ENCODE measurements around the gene NBEA.

The NBEA gene

GRCh38 chr13:35208587-35208986, 266.5 kb downstream of the NBEA start:
- in situ Hi-C loops (cut with HindIII; ENCODE audit: low sequenced_read_pairs) = no loop called here
- no peak for TF ChIP-seq CTCF (IDR thresholded peaks at IDR 0.05; ENCODE audit: low read depth, low read length, missing control alignments)
- H3K4me3 ChIP-seq (ENCODE audit: low read depth, low read length) = no peak overlapping the region
- DNase-seq (ENCODE audit: low read depth) = no peak

- in situ Hi-C loops (cut with HindIII; ENCODE audit: low sequenced_read_pairs) = no loop called here
- H3K4me3 ChIP-seq (ENCODE audit: low read depth, low read length) = no peak overlapping the region
- DNase-seq (ENCODE audit: low read depth) = no peak
- no peak for TF ChIP-seq CTCF (IDR thresholded peaks at IDR 0.05; ENCODE audit: low read depth, low read length, missing control alignments)
Measured at GRCh38 chr13:35210261-35210660, 268.2 kb downstream of the NBEA start.

DNA sequence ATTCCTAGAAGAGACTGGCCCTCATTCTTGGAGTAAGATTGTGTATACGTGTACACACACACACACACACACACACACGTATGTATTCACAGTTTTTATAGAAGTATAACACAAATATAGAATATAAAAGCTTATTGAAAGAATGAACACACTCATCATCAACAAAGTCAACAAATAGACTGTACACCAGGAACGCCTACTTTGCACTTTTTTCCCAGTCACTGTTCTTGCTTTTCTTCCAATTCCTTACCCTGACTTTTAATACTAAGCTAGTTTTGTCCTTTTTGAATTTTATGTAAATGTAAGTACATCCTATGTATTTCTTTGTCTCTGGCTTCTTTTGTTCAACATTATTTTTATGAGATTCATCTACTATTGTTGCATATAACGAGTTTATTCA, 269.9 kb downstream of the NBEA start:
- TF ChIP-seq CTCF (IDR thresholded peaks at IDR 0.05; ENCODE audit: low read depth, low read length, missing control alignments) = no peak
- no peak for DNase-seq (ENCODE audit: low read depth)
- H3K4me3 ChIP-seq (ENCODE audit: low read depth, low read length) = no peak overlapping the region
- in situ Hi-C loops (cut with HindIII; ENCODE audit: low sequenced_read_pairs) = no loop called here

- in situ Hi-C loops (cut with HindIII; ENCODE audit: low sequenced_read_pairs) = no loop called here
- no peak for TF ChIP-seq CTCF (IDR thresholded peaks at IDR 0.05; ENCODE audit: low read depth, low read length, missing control alignments)
- H3K4me3 ChIP-seq (ENCODE audit: low read depth, low read length) = no peak overlapping the region
- DNase-seq (ENCODE audit: low read depth) = no peak
Measured at GRCh38 chr13:35213911-35214310, 271.8 kb downstream of the NBEA start.

GRCh38 chr13:35216131-35216530, 274.1 kb downstream of the NBEA start:
- no peak for TF ChIP-seq CTCF (IDR thresholded peaks at IDR 0.05; ENCODE audit: low read depth, low read length, missing control alignments)
- no peak for DNase-seq (ENCODE audit: low read depth)
- no peak overlapping the region for H3K4me3 ChIP-seq (ENCODE audit: low read depth, low read length)
- in situ Hi-C loops (cut with HindIII; ENCODE audit: low sequenced_read_pairs) = no loop called here

GRCh38 chr13:35219021-35219420, 277.0 kb downstream of the NBEA start:
- DNase-seq (ENCODE audit: low read depth) = no peak
- H3K4me3 ChIP-seq (ENCODE audit: low read depth, low read length) = no peak overlapping the region
- no peak for TF ChIP-seq CTCF (IDR thresholded peaks at IDR 0.05; ENCODE audit: low read depth, low read length, missing control alignments)
- in situ Hi-C loops (cut with HindIII; ENCODE audit: low sequenced_read_pairs) = no loop called here

- no peak for TF ChIP-seq CTCF (IDR thresholded peaks at IDR 0.05; ENCODE audit: low read depth, low read length, missing control alignments)
- in situ Hi-C loops (cut with HindIII; ENCODE audit: low sequenced_read_pairs) = no loop called here
- no peak overlapping the region for H3K4me3 ChIP-seq (ENCODE audit: low read depth, low read length)
- DNase-seq (ENCODE audit: low read depth) = no peak
Measured at GRCh38 chr13:35225159-35225558, 283.1 kb downstream of the NBEA start.
